Endothelial cell of umbilical vein (primary cell): Measurements from ENCODE around the gene GCNT1. TPM values are rescaled to one million over a fixed set of nuclear protein-coding genes. Genes with fewer than 3 reads are reported as not detected.

ENCODE experiments used
- BruUV-seq: library from RNA; stranded (reverse); fragments of 400-500 nt; replicated peaks from 2 replicates; lab custom pipeline; 2021; lab: Mats Ljungman, UMichigan
- CTCF ChIA-PET: fragments of 300-600, 350-600 bp; sonication (Branson Sonifier 250); formaldehyde crosslinking; loops from one replicate; lab custom pipeline; 2021; ENCODE audit warnings: antibody characterized with exemption, inconsistent platforms; lab: Charles Lee
- POLR2A ChIA-PET: fragments of 300-600, 350-600 bp; sonication (Branson Sonifier 250); formaldehyde crosslinking; loops from one replicate; lab custom pipeline; 2021; ENCODE audit warnings: antibody characterized with exemption, inconsistent platforms; lab: Charles Lee
- DNase-seq: peaks from one replicate; pipeline ENCODE4 v3.0.0-alpha.2; 2011; ENCODE audit warnings: low read depth, low spot score
- FAIRE-seq: peaks from 2 replicates; lab custom pipeline; 2011; peaks lifted over from hg19 to GRCh38; lab: Jason Lieb, UNC
- H2AFZ ChIP-seq: 2 replicates; pipeline ENCODE4 v1.6.0; 2012; ENCODE audit warnings: low read depth, low read length, control low read depth, inconsistent platforms
- H3K27ac ChIP-seq: 2 replicates; pipeline ENCODE4 v1.5.1; 2011; ENCODE audit warnings: low read depth, mild to moderate bottlenecking, control low read depth, low read length, moderate library complexity; ENCODE audit not compliant: insufficient read depth
- H3K27me3 ChIP-seq, 2 experiments: 2 replicates each; pipeline versions ENCODE4 v1.6.0 to v1.6.1; 2011; ENCODE audit warnings: low read length in 2 of 2, mixed read lengths in 1 of 2; ENCODE audit not compliant: control insufficient read depth in 2 of 2, insufficient read depth in 2 of 2
- H3K36me3 ChIP-seq, 2 experiments: 2 replicates in 1 of 2; 3 replicates in 1 of 2; pipeline ENCODE4 v1.5.1; 2011; ENCODE audit warnings: low read length in 2 of 2, mild to moderate bottlenecking in 1 of 2, moderate library complexity in 1 of 2; ENCODE audit not compliant: control insufficient read depth in 2 of 2, insufficient read depth in 2 of 2; ENCODE audit errors: extremely low read depth in 1 of 2
- H3K4me1 ChIP-seq: 3 replicates; pipeline ENCODE4 v1.5.1; 2011; ENCODE audit warnings: mild to moderate bottlenecking, low read length; ENCODE audit not compliant: control insufficient read depth, insufficient read depth; ENCODE audit errors: extremely low read depth
- H3K4me2 ChIP-seq: 2 replicates; pipeline ENCODE4 v1.6.1; 2011; ENCODE audit warnings: low read length, control low read depth, mixed read lengths; ENCODE audit not compliant: insufficient read depth
- H3K4me3 ChIP-seq, 3 experiments: fragments of 200-600 bp in 1 of 3; sonication (generic), shearing (Covaris generic) in 1 of 3; replicated peaks in 1 of 3; 2 replicates each; pipeline ENCODE4 v1.5.1; 2011 to 2016; ENCODE audit warnings: control low read depth in 3 of 3, low read length in 3 of 3, mild to moderate bottlenecking in 2 of 3, inconsistent platforms in 1 of 3, low read depth in 1 of 3, moderate library complexity in 1 of 3; ENCODE audit not compliant: insufficient read depth in 1 of 3
- H3K79me2 ChIP-seq: 2 replicates; pipeline ENCODE4 v1.6.0; 2012; ENCODE audit warnings: low read length, inconsistent platforms; ENCODE audit not compliant: control insufficient read depth, insufficient read depth
- H3K9ac ChIP-seq: replicated peaks from 2 replicates; pipeline ENCODE3; 2011; ENCODE audit warnings: low read length, control low read depth; ENCODE audit not compliant: insufficient read depth; ENCODE audit errors: extremely low read depth
- H3K9me1 ChIP-seq: replicated peaks from 3 replicates; pipeline ENCODE4 v1.6.0; 2011; ENCODE audit warnings: mild to moderate bottlenecking, low read length; ENCODE audit not compliant: control insufficient read depth, insufficient read depth; ENCODE audit errors: extremely low read depth
- H3K9me3 ChIP-seq: replicated peaks from 2 replicates; pipeline ENCODE4 v1.5.1; 2012; ENCODE audit warnings: low read length, inconsistent platforms; ENCODE audit not compliant: control insufficient read depth, insufficient read depth
- H4K20me1 ChIP-seq: replicated peaks from 2 replicates; pipeline ENCODE3; 2011; ENCODE audit warnings: mild to moderate bottlenecking, low read length; ENCODE audit not compliant: control insufficient read depth, insufficient read depth; ENCODE audit errors: extremely low read depth
- CTCF ChIP-seq, 2 donors: IDR thresholded peaks; 1 replicate in 1 of 2; 2 replicates in 1 of 2; pipeline ENCODE4 v1.5.1; 2011; ENCODE audit warnings: low read length in 2 of 2, mild to moderate bottlenecking in 2 of 2, moderate library complexity in 2 of 2, control low read depth in 1 of 2, inconsistent platforms in 1 of 2, low read depth in 1 of 2; ENCODE audit not compliant: insufficient read depth in 1 of 2; ENCODE audit errors: extremely low read depth in 1 of 2
- EZH2 ChIP-seq: IDR thresholded peaks from 2 replicates; pipeline ENCODE4 v1.6.1; 2012; ENCODE audit warnings: borderline replicate concordance, low read depth, mild to moderate bottlenecking, moderate library complexity, low read length, inconsistent platforms; ENCODE audit not compliant: severe bottlenecking
- FOS ChIP-seq: IDR thresholded peaks from 2 replicates; pipeline ENCODE4 v1.6.1; 2011; ENCODE audit warnings: mild to moderate bottlenecking, low read length, moderate library complexity, borderline replicate concordance; ENCODE audit not compliant: insufficient read depth
- GATA2 ChIP-seq: IDR thresholded peaks from 2 replicates; pipeline ENCODE4 v1.7.0; 2011; ENCODE audit warnings: low read depth, mild to moderate bottlenecking, moderate library complexity, mixed read lengths, low read length; ENCODE audit not compliant: insufficient read length, insufficient read depth
- JUN ChIP-seq: IDR thresholded peaks from 2 replicates; pipeline ENCODE4 v1.6.1; 2011; ENCODE audit warnings: borderline replicate concordance, low read depth; ENCODE audit not compliant: insufficient read length, insufficient read depth
- MAX ChIP-seq: IDR thresholded peaks from 2 replicates; pipeline ENCODE4 v1.6.1; 2011; ENCODE audit not compliant: insufficient read depth, insufficient read length
- MYC ChIP-seq: IDR thresholded peaks from one replicate; pipeline ENCODE4 v1.6.1; 2011; ENCODE audit warnings: mild to moderate bottlenecking, low read depth, low read length
- POLR2A ChIP-seq: IDR thresholded peaks from 2 replicates; pipeline ENCODE4 v1.6.1; 2012; ENCODE audit warnings: low read depth, mild to moderate bottlenecking, control low read depth, low read length
- POLR2AphosphoS5 ChIP-seq: IDR thresholded peaks from 2 replicates; pipeline ENCODE4 v1.6.1; 2012; ENCODE audit warnings: low read depth, mild to moderate bottlenecking, control low read depth, low read length, moderate library complexity; ENCODE audit not compliant: insufficient read depth
- dilution Hi-C: fragments of 300-500 bp; cut with MboI; formaldehyde crosslinking; loops from one replicate; pipeline ENCODE4 v1.15.0; 2019; ENCODE audit warnings: low sequenced_read_pairs; ENCODE audit not compliant: extremely low pct_ligation_motif_present
- intact Hi-C: fragments of 100-400 bp; cut with micrococcal nuclease; formaldehyde crosslinking; loops from one replicate; pipeline ENCODE4 v1.10.0; 2022
- polyA plus RNA-seq, 4 experiments: library from polyadenylated mRNA; depleted of rRNA in 3 of 4; stranded (reverse) in 3 of 4; unstranded in 1 of 4; fragments of >200 nt; gene quantifications; 2 replicates each; pipeline versions ENCODE4 v1.2.1 to v1.2.3, GENCODE V29; 2011 to 2012; ENCODE audit warnings: missing spikeins in 1 of 4
- total RNA-seq: library from RNA; stranded (reverse); gene quantifications from 2 replicates; pipeline ENCODE4 v1.2.3, GENCODE V29; 2021

Gene GCNT1
- total and polyA plus RNA-seq, 2 donors (not counting 3 experiments of a cell fraction or from before 2014, with no cell fraction given): 18.1 to 30.9 TPM

GRCh38 chr9:76510446-76510845, 51.5 kb downstream of the GCNT1 start:
- Histone ChIP-seq H3K27me3 (no peaks in the 10 kb centered on the region), H3K9me3 (no peaks in the 10 kb centered on the region), H3K79me2 (no peaks in the 10 kb centered on the region), H3K9ac (no peak overlapping the region), H2AFZ (no peak overlapping the region), H3K27ac (no peak overlapping the region), H3K9me1 (no peaks in the 10 kb centered on the region), H3K4me3 (no peak overlapping the region), H3K4me1 (no peaks in the 10 kb centered on the region), H3K36me3 (no peaks in the 10 kb centered on the region), H4K20me1 (no peaks in the 10 kb centered on the region), H3K4me2 (no peak overlapping the region)
- CTCF ChIA-PET: no interaction called here
- POLR2A ChIA-PET: no interaction called here
- BruUV-seq: no TSS peak
- TF ChIP-seq MAX (no peak), POLR2AphosphoS5 (no peak), JUN (no peak), CTCF (IDR thresholded peaks at IDR 0.05; ENCODE audit: extremely low read depth in 1 of 2, insufficient read depth in 1 of 2, low read depth in 1 of 2, low read length in 2 of 2) (no peak), GATA2 (no peak)
- no peak for DNase-seq
- intact Hi-C loops (no loop called here), dilution Hi-C loops (no loop called here)
- FAIRE-seq: no peak

GRCh38 chr9:76512826-76513225, 53.8 kb downstream of the GCNT1 start:
- Histone ChIP-seq H3K9ac (no peak overlapping the region), H3K4me1 (no peaks in the 10 kb centered on the region), H3K4me2 (no peak overlapping the region), H3K9me1 (no peaks in the 10 kb centered on the region), H3K36me3 (no peaks in the 10 kb centered on the region), H3K9me3 (no peaks in the 10 kb centered on the region), H3K27ac (no peak overlapping the region), H3K4me3 (no peak overlapping the region), H2AFZ (no peak overlapping the region), H4K20me1 (no peaks in the 10 kb centered on the region), H3K79me2 (no peaks in the 10 kb centered on the region), H3K27me3 (no peaks in the 10 kb centered on the region)
- no TSS peak for BruUV-seq
- dilution Hi-C loops: no loop called here
- TF ChIP-seq POLR2A (no peak), GATA2 (no peak), JUN (no peak), MAX (no peak), POLR2AphosphoS5 (no peak), CTCF (IDR thresholded peaks at IDR 0.05; ENCODE audit: extremely low read depth in 1 of 2, insufficient read depth in 1 of 2, low read depth in 1 of 2, low read length in 2 of 2) (no peak), FOS (no peak), EZH2 (no peak), MYC (no peak)
- intact Hi-C loops: no loop called here
- ChIA-PET CTCF (interaction anchor here (1.0 kb wide), 1 partner anchor 9 kb away, joined by 3 read pairs; no protein-coding TSS in a partner anchor), POLR2A (no interaction called here)
- no peak for DNase-seq
- no peak for FAIRE-seq
